Keratinocyte (primary cell): Measurements from ENCODE around the gene INS. TPM values are rescaled to one million over a fixed set of nuclear protein-coding genes. Genes with fewer than 3 reads are reported as not detected.

ENCODE experiments used
- DNase-seq: peaks from one replicate; pipeline ENCODE4 v3.0.0-alpha.2; 2011; ENCODE audit warnings: low read depth, missing footprints, low spot score
- FAIRE-seq: peaks from 2 replicates; lab custom pipeline; 2011; peaks lifted over from hg19 to GRCh38; lab: Jason Lieb, UNC
- H2AFZ ChIP-seq: 2 replicates; pipeline ENCODE4 v1.6.0; 2012; ENCODE audit warnings: low read length, control low read depth, inconsistent platforms; ENCODE audit not compliant: control insufficient read depth
- H3K27ac ChIP-seq: 2 replicates; pipeline ENCODE4 v1.5.1; 2011; ENCODE audit warnings: low read length; ENCODE audit not compliant: control insufficient read depth, insufficient read depth
- H3K27me3 ChIP-seq: 3 replicates; pipeline ENCODE4 v1.6.0; 2011; ENCODE audit warnings: low read length; ENCODE audit not compliant: control insufficient read depth, insufficient read depth; ENCODE audit errors: extremely low read depth
- H3K36me3 ChIP-seq, 2 experiments: 2 replicates in 1 of 2; 3 replicates in 1 of 2; pipeline ENCODE4 v1.5.1; 2011; ENCODE audit warnings: low read length in 2 of 2, mild to moderate bottlenecking in 1 of 2; ENCODE audit not compliant: control insufficient read depth in 2 of 2, insufficient read depth in 2 of 2; ENCODE audit errors: extremely low read depth in 1 of 2
- H3K4me1 ChIP-seq: 3 replicates; pipeline ENCODE4 v1.5.1; 2011; ENCODE audit warnings: low read length; ENCODE audit not compliant: control insufficient read depth, insufficient read depth; ENCODE audit errors: extremely low read depth
- H3K4me2 ChIP-seq: 3 replicates; pipeline ENCODE4 v1.6.0; 2011; ENCODE audit warnings: low read depth, low read length; ENCODE audit not compliant: control insufficient read depth, insufficient read depth; ENCODE audit errors: extremely low read depth
- H3K4me3 ChIP-seq, 3 experiments: fragments of 200-600 bp in 1 of 3; sonication (generic) in 1 of 3; 2 replicates in 2 of 3; 3 replicates in 1 of 3; pipeline ENCODE4 v1.5.1; 2011 to 2016; ENCODE audit warnings: low read length in 3 of 3, mild to moderate bottlenecking in 3 of 3, control low read depth in 2 of 3, inconsistent platforms in 1 of 3, low read depth in 1 of 3, mixed read lengths in 1 of 3, mixed run types in 1 of 3, moderate library complexity in 1 of 3; ENCODE audit not compliant: control insufficient read depth in 2 of 3, insufficient read depth in 2 of 3; ENCODE audit errors: extremely low read depth in 1 of 3
- H3K79me2 ChIP-seq: 2 replicates; pipeline ENCODE4 v1.6.0; 2012; ENCODE audit warnings: low read length; ENCODE audit not compliant: control insufficient read depth, insufficient read depth
- H3K9ac ChIP-seq: 3 replicates; pipeline ENCODE4 v1.6.0; 2011; ENCODE audit warnings: low read length; ENCODE audit not compliant: control insufficient read depth, insufficient read depth; ENCODE audit errors: extremely low read depth
- H3K9me1 ChIP-seq: 3 replicates; pipeline ENCODE4 v1.6.0; 2011; ENCODE audit warnings: low read length; ENCODE audit not compliant: control insufficient read depth, insufficient read depth; ENCODE audit errors: extremely low read depth
- H3K9me3 ChIP-seq: 2 replicates; pipeline ENCODE4 v1.5.1; 2012; ENCODE audit warnings: low read depth, low read length; ENCODE audit not compliant: control insufficient read depth
- H4K20me1 ChIP-seq: 3 replicates; pipeline ENCODE4 v1.6.0; 2011; ENCODE audit warnings: low read length; ENCODE audit not compliant: control insufficient read depth, insufficient read depth; ENCODE audit errors: extremely low read depth
- EZH2 ChIP-seq: IDR thresholded peaks from one replicate; pipeline ENCODE4 v1.6.1; 2012; ENCODE audit warnings: inconsistent platforms, mild to moderate bottlenecking, low read length, moderate library complexity
- dilution Hi-C: fragments of 300-500 bp; cut with MboI; formaldehyde crosslinking; loops from one replicate; pipeline ENCODE4 v1.7.0; 2020; ENCODE audit warnings: low sequenced_read_pairs; ENCODE audit not compliant: extremely low pct_ligation_motif_present
- polyA plus RNA-seq, 5 experiments: library from polyadenylated mRNA; depleted of rRNA in 3 of 5; stranded (reverse) in 3 of 5; stranded (forward) in 1 of 5; unstranded in 1 of 5; fragments of >200 nt; gene quantifications; 1 replicate in 1 of 5; 2 replicates in 3 of 5; 3 replicates in 1 of 5; pipeline versions ENCODE4 v1.2.1 to v1.2.3, GENCODE V29; 2011 to 2012; ENCODE audit warnings: missing spikeins in 2 of 5, low read depth in 1 of 5, low replicate concordance in 1 of 5
- TF ChIP-seq, protein P1 (sequence below), 3 experiments: IDR thresholded peaks in 1 of 3; conservative IDR thresholded peaks in 1 of 3; optimal IDR thresholded peaks in 1 of 3; 2 replicates in 2 of 3; 3 replicates in 1 of 3; pipeline versions ENCODE3 to v1.5.1; 2011; ENCODE audit warnings: low read length in 3 of 3, mild to moderate bottlenecking in 3 of 3, moderate library complexity in 2 of 3, control low read depth in 1 of 3, inconsistent platforms in 1 of 3; ENCODE audit not compliant: insufficient read depth in 2 of 3; ENCODE audit errors: extremely low read depth in 1 of 3

INS gene
- polyA plus RNA-seq, 1 donor (not counting 4 experiments of a cell fraction or from before 2014, with no cell fraction given) = not detected

DNA sequence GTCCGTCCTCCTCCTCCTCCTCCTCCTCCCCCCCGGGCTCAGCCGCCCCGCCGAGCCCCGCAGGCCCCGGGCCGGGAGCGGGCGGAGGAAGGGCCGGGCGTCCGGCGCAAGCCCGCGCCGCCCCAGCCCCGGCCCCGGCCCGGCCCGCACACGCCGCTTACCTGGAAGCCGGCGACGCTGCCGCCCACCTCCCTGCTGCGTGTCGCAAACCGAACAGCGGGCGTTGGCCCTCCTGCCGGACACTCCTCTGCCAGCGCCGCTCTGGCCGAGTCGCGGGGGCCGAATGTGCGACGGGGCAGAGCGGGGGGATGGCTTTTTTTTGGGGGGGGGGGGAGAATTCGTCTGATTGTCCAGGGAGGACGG, 23.0 kb downstream of the INS start:
- Histone ChIP-seq H3K4me2 (peak overlapping the region; percentile 51), H2AFZ (no peak overlapping the region), H3K36me3 (no peaks in the 10 kb centered on the region), H3K4me3 (no peak overlapping the region), H3K27me3 (peaks cover 88% of the 10 kb centered on the region), H3K9me3 (no peaks in the 10 kb centered on the region), H3K27ac (no peak overlapping the region), H3K9ac (no peak overlapping the region), H3K9me1 (no peaks in the 10 kb centered on the region), H3K4me1 (peaks cover 9% of the 10 kb centered on the region), H3K79me2 (no peaks in the 10 kb centered on the region), H4K20me1 (peaks cover 5% of the 10 kb centered on the region)
- dilution Hi-C loops = no loop called here
- TF ChIP-seq, protein P1, sequence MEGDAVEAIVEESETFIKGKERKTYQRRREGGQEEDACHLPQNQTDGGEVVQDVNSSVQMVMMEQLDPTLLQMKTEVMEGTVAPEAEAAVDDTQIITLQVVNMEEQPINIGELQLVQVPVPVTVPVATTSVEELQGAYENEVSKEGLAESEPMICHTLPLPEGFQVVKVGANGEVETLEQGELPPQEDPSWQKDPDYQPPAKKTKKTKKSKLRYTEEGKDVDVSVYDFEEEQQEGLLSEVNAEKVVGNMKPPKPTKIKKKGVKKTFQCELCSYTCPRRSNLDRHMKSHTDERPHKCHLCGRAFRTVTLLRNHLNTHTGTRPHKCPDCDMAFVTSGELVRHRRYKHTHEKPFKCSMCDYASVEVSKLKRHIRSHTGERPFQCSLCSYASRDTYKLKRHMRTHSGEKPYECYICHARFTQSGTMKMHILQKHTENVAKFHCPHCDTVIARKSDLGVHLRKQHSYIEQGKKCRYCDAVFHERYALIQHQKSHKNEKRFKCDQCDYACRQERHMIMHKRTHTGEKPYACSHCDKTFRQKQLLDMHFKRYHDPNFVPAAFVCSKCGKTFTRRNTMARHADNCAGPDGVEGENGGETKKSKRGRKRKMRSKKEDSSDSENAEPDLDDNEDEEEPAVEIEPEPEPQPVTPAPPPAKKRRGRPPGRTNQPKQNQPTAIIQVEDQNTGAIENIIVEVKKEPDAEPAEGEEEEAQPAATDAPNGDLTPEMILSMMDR (optimal IDR thresholded peaks at IDR 0.05 in 1 of 3, IDR thresholded peaks at IDR 0.05 in 1 of 3, conservative IDR thresholded peaks at IDR 0.05 in 1 of 3; ENCODE audit: extremely low read depth in 1 of 3, insufficient read depth in 2 of 3, low read length in 3 of 3) = no peak
- TF ChIP-seq EZH2 = no peak
- DNase-seq = no peak
- FAIRE-seq = no peak

DNA sequence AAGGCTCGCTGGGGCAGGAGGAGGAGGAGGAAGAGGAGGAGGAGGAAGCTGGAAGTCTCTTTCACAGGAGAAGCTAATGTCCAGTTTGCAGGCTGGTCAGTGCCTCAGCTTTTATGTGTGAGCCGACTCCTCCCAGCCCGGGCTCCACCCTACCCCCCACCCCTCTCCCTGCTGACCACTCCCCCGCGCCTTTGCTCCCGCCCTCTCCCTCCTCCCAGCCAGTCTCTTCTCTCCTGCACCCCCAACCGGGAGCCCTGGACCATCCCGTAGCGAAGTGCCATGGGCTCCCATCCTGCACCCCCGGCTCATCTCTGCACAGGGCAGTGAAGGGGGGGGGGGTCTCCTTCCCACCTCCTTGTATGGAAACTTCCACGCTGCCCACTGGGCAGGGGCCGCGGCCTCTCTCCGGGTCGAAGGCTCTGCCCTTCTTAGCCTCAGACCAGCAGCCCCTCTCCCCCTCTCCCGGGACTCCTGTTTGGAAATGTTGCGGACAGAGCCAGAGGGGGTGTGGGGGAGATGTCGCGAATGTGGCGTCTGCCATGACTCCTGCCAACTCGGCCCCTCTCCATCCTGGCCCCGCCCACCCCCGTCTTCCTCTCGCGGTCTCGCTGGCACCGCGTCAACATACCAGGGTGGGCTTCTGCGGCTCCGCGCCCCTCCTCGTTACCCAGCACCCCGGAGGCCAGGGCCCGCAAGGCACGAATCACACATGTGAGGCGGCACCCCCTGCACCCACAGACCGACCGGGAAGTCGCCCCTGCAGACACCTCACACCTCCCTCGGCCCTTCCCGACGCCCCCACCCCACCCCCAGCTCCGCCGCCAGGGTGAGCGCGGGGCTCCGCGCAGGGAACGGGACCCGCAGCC, 23.6 kb downstream of the INS start:
- Histone ChIP-seq H3K9me1 (no peaks in the 10 kb centered on the region), H3K79me2 (no peaks in the 10 kb centered on the region), H3K4me3 (no peak overlapping the region), H3K9ac (no peak overlapping the region), H3K4me1 (peaks cover 3% of the 10 kb centered on the region), H3K4me2 (no peak overlapping the region), H3K27me3 (peaks cover 88% of the 10 kb centered on the region), H2AFZ (no peak overlapping the region), H3K9me3 (no peaks in the 10 kb centered on the region), H3K36me3 (no peaks in the 10 kb centered on the region), H3K27ac (no peak overlapping the region), H4K20me1 (peaks cover under 1% of the 10 kb centered on the region)
- no peak for DNase-seq
- no peak for FAIRE-seq
- TF ChIP-seq EZH2 = peak; percentile 89
- TF ChIP-seq, protein P1 (optimal IDR thresholded peaks at IDR 0.05 in 1 of 3, IDR thresholded peaks at IDR 0.05 in 1 of 3, conservative IDR thresholded peaks at IDR 0.05 in 1 of 3; ENCODE audit: extremely low read depth in 1 of 3, insufficient read depth in 2 of 3, low read length in 3 of 3) = no peak
- dilution Hi-C loops = no loop called here
